Liver (tissue), 3 donors: Measurements from ENCODE around the gene MARVELD1.

Experiments
- CTCF ChIP-seq: fragments of 150-350 bp; IDR thresholded peaks from 2 replicates; pipeline ENCODE4 v1.5.1; 2017; ENCODE audit warnings: improper control_type of control experiment, low read depth, low read length; ENCODE audit not compliant: missing input control
- GABPA ChIP-seq, 2 donors: IDR thresholded peaks in 1 of 2; conservative IDR thresholded peaks in 1 of 2; 2 replicates each; pipeline ENCODE4 v1.6.1; 2016; ENCODE audit warnings: antibody characterized with exemption in 2 of 2, mild to moderate bottlenecking in 1 of 2, moderate library complexity in 1 of 2
- RAD21 ChIP-seq, 2 donors: IDR thresholded peaks; 2 replicates each; pipeline ENCODE4 v1.6.1; 2016; ENCODE audit warnings: antibody characterized with exemption in 2 of 2, mild to moderate bottlenecking in 2 of 2
- TAF1 ChIP-seq: conservative IDR thresholded peaks from 2 replicates; pipeline ENCODE4 v1.6.1; 2016; ENCODE audit warnings: antibody characterized with exemption, mild to moderate bottlenecking
- YY1 ChIP-seq: IDR thresholded peaks from 2 replicates; pipeline ENCODE4 v1.6.1; 2016; ENCODE audit warnings: antibody characterized with exemption, mild to moderate bottlenecking
- TF ChIP-seq, protein P1 (sequence below): IDR thresholded peaks from 2 replicates; pipeline ENCODE4 v1.6.1; 2016; ENCODE audit warnings: antibody characterized with exemption, mild to moderate bottlenecking
- donor health status: healthy.
- donor health status: healthy.

- TF ChIP-seq CTCF (no peak), YY1 (peak; percentile 46), GABPA (IDR thresholded peaks at IDR 0.05 in 1 of 2, conservative IDR thresholded peaks at IDR 0.05 in 1 of 2) (peak in 1 of 2 donors; percentile 83), RAD21 (IDR thresholded peaks at IDR 0.05) (no peak), TAF1 (no peak)
- TF ChIP-seq, protein P1, sequence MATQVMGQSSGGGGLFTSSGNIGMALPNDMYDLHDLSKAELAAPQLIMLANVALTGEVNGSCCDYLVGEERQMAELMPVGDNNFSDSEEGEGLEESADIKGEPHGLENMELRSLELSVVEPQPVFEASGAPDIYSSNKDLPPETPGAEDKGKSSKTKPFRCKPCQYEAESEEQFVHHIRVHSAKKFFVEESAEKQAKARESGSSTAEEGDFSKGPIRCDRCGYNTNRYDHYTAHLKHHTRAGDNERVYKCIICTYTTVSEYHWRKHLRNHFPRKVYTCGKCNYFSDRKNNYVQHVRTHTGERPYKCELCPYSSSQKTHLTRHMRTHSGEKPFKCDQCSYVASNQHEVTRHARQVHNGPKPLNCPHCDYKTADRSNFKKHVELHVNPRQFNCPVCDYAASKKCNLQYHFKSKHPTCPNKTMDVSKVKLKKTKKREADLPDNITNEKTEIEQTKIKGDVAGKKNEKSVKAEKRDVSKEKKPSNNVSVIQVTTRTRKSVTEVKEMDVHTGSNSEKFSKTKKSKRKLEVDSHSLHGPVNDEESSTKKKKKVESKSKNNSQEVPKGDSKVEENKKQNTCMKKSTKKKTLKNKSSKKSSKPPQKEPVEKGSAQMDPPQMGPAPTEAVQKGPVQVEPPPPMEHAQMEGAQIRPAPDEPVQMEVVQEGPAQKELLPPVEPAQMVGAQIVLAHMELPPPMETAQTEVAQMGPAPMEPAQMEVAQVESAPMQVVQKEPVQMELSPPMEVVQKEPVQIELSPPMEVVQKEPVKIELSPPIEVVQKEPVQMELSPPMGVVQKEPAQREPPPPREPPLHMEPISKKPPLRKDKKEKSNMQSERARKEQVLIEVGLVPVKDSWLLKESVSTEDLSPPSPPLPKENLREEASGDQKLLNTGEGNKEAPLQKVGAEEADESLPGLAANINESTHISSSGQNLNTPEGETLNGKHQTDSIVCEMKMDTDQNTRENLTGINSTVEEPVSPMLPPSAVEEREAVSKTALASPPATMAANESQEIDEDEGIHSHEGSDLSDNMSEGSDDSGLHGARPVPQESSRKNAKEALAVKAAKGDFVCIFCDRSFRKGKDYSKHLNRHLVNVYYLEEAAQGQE = no peak
Observed at GRCh38 chr10:97736902-97737769, 23.6 kb downstream of the MARVELD1 start, which contains the start of gene ZFYVE27.
